ENCODE results near the gene MLN. TPM values are rescaled to one million over a fixed set of nuclear protein-coding genes. Genes with fewer than 3 reads are reported as not detected.

MLN gene
- polyA plus RNA-seq, 1 of the 3 experiments (the other 2 are of a cell fraction) = not detected

- H4K20me1 ChIP-seq (ENCODE audit: insufficient read depth) = peaks cover 28% of the 10 kb centered on the region
- CTCF ChIA-PET = interaction anchor here (0.6 to 7.1 kb wide), 5 partner anchors 19 to 266 kb away, joined by 3 to 53 read pairs (median 3); no protein-coding TSS in a partner anchor
- H3K9me3 ChIP-seq = no peaks in the 10 kb centered on the region
- peaks cover 14% of the 10 kb centered on the region for H3F3A ChIP-seq (replicated peaks; ENCODE audit: insufficient read depth)
- DNase-seq = peak; percentile 99
- peaks cover 13 to 24% of the 10 kb centered on the region in 2 experiments for H3K36me3 ChIP-seq (replicated peaks in 1 of 2; ENCODE audit: control insufficient read depth in 1 of 2, insufficient read depth in 2 of 2, low read length in 1 of 2)
- H3K27me3 ChIP-seq (ENCODE audit: insufficient read depth) = no peaks in the 10 kb centered on the region
- H2AFZ ChIP-seq (ENCODE audit: low read depth) = peak within 1 kb of the TSS; percentile 96
- peak within 1 kb of the TSS; percentile 77 to 91 for H3K27ac ChIP-seq (ENCODE audit: low read depth in 2 of 2, low read length in 1 of 2)
- peak within 1 kb of the TSS; percentile 95 for H3K4me2 ChIP-seq
- peak within 1 kb of the TSS; percentile 80 to 88 for H3K4me3 ChIP-seq (ENCODE audit: low read depth in 2 of 2, low read length in 1 of 2)
- no peaks in the 10 kb centered on the region for H3K9me2 ChIP-seq
- POLR2A ChIA-PET = interaction anchor here (0.6 to 2.0 kb wide), 5 partner anchors 10 to 50 kb away, joined by 3 to 7 read pairs (median 3); no protein-coding TSS in a partner anchor
- WGBS (ENCODE audit: low lambda C conversion rate) = 19% methylated on average over 15 of the region's 86 CpGs
- H3K4me1 ChIP-seq (ENCODE audit: control insufficient read depth in 1 of 2, insufficient read depth in 2 of 2, low read depth in 1 of 2, low read length in 1 of 2) = peaks cover 29 to 34% of the 10 kb centered on the region in 2 experiments
- H3K9ac ChIP-seq = peak within 1 kb of the TSS; percentile 92
- peaks cover 57% of the 10 kb centered on the region for H3K79me2 ChIP-seq (ENCODE audit: insufficient read depth)
- TF ChIP-seq FOSL2 (IDR thresholded peaks at IDR 0.05; ENCODE audit: borderline replicate concordance, low read depth) (no peak), CHD2 (IDR thresholded peaks at IDR 0.05; ENCODE audit: low read length, partially characterized antibody) (peak; percentile 90), GABPA (IDR thresholded peaks at IDR 0.05; ENCODE audit: low read depth) (peak; percentile 82), RCOR1 (IDR thresholded peaks at IDR 0.05; ENCODE audit: low read length) (0 out of 2 replicates have a peak, but pooled peaks have one; percentile 22), MEF2A (IDR thresholded peaks at IDR 0.05; ENCODE audit: borderline replicate concordance, low read depth) (no peak), SMC3 (IDR thresholded peaks at IDR 0.05; ENCODE audit: low read depth, low read length) (peak; percentile 17; the same call in 1 of the 2 replicates), RXRA (IDR thresholded peaks at IDR 0.05; ENCODE audit: borderline replicate concordance, low read depth) (no peak), RFX5 (IDR thresholded peaks at IDR 0.05; ENCODE audit: low read length) (0 out of 2 replicates have a peak, but pooled peaks have one; percentile 37), YY1 (IDR thresholded peaks at IDR 0.05; ENCODE audit: low read depth) (peak; percentile 100), RAD21 (IDR thresholded peaks at IDR 0.05; ENCODE audit: low read length) (no peak), NFIC (IDR thresholded peaks at IDR 0.05; ENCODE audit: borderline replicate concordance) (peak; percentile 64), EP300 (IDR thresholded peaks at IDR 0.05; ENCODE audit: borderline replicate concordance in 1 of 2, low read depth in 1 of 2, low read length in 1 of 2) (peak in 1 of 2 experiments; percentile 34; a peak in 2 of 4 replicates), MAX (IDR thresholded peaks at IDR 0.05; ENCODE audit: low read depth) (peak; percentile 67; the same call in 1 of the 2 replicates), MXI1 (IDR thresholded peaks at IDR 0.05; ENCODE audit: low read depth, low read length) (peak; percentile 69), TEAD4 (IDR thresholded peaks at IDR 0.05; ENCODE audit: borderline replicate concordance, insufficient read depth) (no peak), USF1 (IDR thresholded peaks at IDR 0.05; ENCODE audit: borderline replicate concordance, low read depth) (no peak; the same call in 1 of the 2 replicates), IRF3 (IDR thresholded peaks at IDR 0.05; ENCODE audit: low read depth, low read length) (no peak), TAF1 (IDR thresholded peaks at IDR 0.05; ENCODE audit: borderline replicate concordance, low read depth, low read length) (peak; percentile 87), EZH2phosphoT487 (IDR thresholded peaks at IDR 0.05; ENCODE audit: borderline replicate concordance, low read depth) (no peak), GATA2 (CRISPR knock-in tag; IDR thresholded peaks at IDR 0.05) (no peak), SIN3A (IDR thresholded peaks at IDR 0.05; ENCODE audit: borderline replicate concordance, low read depth, low read length) (peak; percentile 41; the same call in 1 of the 2 replicates), FOXJ3 (CRISPR knock-in tag; IDR thresholded peaks at IDR 0.05) (no peak), TCF12 (IDR thresholded peaks at IDR 0.05) (peak; percentile 14; the same call in 1 of the 2 replicates), ELF1 (IDR thresholded peaks at IDR 0.05) (peak; percentile 87), PBX3 (IDR thresholded peaks at IDR 0.05) (no peak), FOXM1 (IDR thresholded peaks at IDR 0.05; ENCODE audit: low read depth) (no peak)
Observed at GRCh38 chr6:33788694-33789549, 14.9 kb downstream of the MLN start, which contains the start of gene LEMD2. TSS of gene LEMD2 (minus strand) at chr6:33789130. CDS start at chr6:33789116, 14 bp downstream.

Data from SK-N-SH (cell line).